Measurements from ENCODE around the gene ISLR.

ISLR gene, protein sequence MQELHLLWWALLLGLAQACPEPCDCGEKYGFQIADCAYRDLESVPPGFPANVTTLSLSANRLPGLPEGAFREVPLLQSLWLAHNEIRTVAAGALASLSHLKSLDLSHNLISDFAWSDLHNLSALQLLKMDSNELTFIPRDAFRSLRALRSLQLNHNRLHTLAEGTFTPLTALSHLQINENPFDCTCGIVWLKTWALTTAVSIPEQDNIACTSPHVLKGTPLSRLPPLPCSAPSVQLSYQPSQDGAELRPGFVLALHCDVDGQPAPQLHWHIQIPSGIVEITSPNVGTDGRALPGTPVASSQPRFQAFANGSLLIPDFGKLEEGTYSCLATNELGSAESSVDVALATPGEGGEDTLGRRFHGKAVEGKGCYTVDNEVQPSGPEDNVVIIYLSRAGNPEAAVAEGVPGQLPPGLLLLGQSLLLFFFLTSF

DNA sequence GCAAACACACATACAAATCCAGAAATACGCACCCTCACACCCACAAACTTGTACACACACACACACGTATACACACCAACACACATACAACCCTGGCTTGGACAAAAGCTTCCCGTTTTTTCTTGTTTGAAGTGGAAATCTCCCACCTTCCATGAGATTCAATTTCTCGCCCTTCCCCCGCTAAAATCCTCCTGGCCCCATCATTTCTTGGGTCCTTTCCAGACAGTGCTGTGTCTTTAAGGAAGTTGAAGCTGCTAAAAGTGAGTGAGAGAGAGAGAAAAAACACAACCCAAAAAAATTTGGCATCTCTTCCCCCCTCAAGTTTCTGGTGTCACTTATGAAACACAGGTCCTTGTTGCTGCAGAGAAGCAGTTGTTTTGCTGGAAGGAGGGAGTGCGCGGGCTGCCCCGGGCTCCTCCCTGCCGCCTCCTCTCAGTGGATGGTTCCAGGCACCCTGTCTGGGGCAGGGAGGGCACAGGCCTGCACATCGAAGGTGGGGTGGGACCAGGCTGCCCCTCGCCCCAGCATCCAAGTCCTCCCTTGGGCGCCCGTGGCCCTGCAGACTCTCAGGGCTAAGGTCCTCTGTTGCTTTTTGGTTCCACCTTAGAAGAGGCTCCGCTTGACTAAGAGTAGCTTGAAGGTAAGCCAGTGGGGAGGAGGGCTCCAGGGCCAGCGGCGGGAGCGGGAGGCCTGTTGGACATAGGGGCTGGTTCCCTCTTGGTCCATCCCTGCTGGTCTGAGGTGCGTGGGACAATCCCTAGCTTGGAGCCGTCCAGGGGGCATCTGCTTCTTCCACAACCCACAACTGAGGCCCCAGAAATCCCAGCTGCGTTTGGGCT lies at the start of gene ISLR:
ISLR (plus strand) TSS at position 331 of the 839 bp plus-strand sequence. CDS start 1,149 bp downstream, outside the sequence.
- no peak for DNase-seq (ENCODE audit: low spot score)

DNA sequence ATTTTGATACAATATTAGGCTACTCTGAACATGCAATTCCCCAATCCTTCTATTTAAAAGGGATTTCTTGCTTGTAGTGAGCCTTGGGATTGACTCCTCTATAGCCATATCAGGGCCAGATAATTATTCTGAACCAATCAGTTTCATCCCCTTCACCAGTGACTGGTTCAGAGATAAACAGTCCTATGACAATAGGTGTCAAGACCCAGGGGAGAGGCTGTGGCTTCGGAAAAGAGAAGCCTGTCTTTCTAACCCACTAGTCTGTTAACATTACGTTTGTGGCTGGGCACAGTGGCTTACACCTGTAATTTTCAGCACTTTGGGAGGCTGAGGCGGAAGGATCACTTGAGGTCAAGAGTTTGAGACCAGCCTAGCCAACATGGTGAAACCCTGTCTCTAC lies 49.3 kb upstream of the ISLR start:
- no peak for DNase-seq (ENCODE audit: low spot score)

DNA sequence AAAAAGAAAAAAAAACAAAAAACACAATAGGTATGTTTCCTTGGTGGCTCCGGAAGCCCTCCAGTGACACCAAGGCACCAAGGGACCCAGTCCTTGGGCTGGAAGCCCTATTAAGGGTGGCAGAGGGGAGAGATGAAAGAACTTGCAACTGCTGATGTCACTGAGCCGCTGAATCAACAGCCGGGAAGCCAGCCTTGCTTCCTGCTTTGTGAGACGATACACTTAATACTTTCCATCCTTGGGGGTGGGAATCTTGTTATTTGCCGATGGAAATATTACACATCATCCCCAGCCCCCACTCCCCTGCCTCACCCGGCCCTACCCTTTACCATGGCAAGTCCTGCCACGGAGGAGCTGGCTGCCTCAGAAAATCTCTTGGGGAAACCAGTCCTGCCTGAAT lies 48.8 kb upstream of the ISLR start:
- DNase-seq (ENCODE audit: low spot score): no peak

DNA sequence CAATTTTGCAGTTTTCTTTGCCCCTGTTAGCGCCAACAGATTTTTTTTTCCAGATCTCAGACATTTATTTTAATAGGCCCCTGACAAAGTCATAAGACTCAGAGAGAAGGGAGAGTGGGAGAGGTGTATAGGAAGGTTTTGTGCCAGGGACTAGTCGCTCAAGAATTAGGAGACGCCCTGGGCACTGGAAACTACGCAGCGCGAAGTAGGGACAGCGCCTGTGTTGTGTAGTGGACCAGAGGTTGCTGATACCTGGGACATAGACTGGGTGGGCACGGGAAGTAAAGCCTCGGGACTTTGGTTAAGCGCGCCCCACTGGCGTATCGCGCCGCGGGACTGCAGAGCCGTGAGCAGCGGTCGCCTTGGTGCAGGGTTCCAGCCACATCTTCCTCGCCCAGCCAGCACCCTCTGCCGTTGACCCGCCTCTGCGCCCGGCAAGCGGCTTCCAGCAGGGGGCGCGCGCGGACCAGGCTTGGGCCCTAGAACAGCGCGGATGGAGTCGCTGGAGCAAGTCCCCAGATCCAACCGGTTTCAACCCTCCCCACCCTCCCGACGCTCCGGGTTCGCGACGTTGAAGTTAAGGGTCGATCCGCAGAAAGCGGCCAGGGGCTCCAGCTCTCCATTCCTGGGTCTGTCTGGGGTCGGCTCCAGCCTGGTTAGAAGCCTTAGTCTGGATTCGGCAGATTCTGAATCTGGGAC lies 46.1 kb upstream of the ISLR start:
- peak; percentile 96 for DNase-seq (ENCODE audit: low spot score)

DNA sequence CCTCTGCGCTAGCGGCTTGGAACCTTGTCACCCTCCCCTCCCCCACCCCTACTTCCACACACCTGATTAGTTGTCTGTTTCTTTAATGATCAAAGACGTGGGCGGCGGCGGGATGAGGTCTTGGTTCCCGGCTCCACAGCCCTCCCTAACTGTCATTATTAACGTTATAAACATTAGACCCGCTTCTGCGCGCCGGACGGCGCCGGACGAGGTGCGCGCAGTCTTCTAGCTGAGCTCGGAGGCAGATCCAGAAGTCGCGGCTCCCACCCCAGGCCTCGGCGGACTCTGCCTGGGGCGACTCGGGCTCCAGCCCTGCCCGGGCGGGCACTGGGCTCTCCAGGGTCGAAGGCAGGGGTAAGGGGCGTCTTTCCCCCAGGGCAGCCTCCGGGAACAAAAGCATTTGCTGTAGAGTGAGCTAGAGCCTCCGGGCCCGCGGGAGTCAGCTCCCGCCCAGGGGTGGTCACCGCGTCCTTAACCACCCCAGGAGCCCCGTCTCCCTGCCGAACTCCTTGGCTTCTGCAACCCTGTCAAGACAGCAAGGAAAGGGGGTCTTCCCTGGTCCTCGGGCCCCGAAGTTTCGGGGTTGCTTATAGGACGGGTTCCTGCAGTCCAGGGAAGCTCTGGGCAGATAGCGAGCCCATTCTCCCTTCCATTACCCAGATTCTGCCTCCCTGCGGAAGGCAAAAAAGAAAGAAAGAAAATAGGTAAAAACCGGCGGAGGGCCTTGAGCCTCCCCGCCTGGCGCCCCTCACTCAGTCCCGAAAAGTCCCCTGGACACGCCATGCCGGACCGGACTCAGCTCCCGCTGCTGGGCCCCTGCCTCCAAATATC lies 45.3 kb upstream of the ISLR start:
- no peak for DNase-seq (ENCODE audit: low spot score)

DNA sequence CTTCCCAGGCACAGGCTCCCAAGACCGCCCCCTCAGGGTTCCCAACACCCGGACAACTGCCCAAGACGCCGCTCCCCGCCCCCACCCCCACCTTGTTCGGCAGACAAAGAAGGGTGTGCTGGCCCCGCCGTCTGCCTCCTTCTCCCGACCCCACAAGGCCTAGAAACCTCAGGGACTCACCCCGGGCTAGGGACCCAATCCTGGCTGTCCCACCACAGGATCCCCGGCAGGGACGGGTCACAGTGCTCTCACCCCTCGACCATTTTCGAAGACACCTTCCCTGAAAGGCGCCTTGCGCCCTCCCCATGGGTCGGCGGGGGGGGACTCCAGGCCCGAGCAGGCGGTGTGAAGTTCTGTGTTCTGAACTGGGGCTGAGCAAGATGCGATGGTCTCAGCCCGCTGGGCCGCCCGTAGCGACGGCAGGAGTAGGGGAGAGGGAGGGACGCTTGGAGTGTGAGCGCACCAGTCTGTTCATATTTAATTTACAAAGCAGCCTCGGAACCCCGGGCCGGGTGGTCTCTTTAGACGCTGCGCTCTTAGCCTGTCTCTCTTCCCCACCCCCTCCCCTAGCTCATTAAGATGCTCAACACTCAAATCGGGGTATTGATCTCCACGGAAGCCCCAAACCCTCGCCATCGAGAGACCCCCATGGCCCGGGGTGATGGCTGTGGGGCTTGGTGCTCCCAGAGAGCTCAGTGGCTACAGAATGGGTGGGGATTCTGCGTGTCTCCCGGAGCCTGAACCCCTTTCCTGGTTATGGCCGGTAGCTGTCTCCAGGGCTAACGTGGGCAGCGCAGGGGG lies 44.5 kb upstream of the ISLR start:
- no peak for DNase-seq (ENCODE audit: low spot score)

DNA sequence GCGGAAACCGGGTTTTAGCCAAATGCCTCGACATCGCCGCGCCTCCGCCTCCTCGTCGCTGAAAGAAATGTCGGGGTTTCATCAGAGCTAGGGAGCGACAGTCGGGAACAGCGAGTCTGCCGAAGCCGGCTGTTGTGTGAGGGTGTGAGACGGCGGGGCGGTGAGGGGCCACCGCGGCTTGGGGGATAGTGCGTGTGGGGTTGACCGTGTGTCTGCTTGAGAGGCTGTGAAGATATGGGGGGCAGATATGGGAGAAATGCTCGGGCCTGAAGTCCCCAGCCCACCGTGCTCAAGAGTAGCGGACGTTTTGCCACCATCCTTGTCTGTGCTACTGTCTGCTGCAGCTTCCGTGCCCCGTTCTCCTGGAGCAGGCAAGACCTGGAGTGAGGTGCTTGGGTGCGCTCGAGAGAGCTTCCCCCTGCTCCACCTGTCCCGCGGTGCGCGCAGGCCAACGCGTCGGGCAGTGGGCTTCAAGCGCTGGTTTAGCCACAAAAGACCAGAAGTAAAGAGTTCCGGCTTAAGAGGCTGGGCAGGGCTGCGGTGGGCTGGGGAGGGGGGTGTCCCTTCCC lies 43.8 kb upstream of the ISLR start:
- no peak for DNase-seq (ENCODE audit: low spot score)

DNA sequence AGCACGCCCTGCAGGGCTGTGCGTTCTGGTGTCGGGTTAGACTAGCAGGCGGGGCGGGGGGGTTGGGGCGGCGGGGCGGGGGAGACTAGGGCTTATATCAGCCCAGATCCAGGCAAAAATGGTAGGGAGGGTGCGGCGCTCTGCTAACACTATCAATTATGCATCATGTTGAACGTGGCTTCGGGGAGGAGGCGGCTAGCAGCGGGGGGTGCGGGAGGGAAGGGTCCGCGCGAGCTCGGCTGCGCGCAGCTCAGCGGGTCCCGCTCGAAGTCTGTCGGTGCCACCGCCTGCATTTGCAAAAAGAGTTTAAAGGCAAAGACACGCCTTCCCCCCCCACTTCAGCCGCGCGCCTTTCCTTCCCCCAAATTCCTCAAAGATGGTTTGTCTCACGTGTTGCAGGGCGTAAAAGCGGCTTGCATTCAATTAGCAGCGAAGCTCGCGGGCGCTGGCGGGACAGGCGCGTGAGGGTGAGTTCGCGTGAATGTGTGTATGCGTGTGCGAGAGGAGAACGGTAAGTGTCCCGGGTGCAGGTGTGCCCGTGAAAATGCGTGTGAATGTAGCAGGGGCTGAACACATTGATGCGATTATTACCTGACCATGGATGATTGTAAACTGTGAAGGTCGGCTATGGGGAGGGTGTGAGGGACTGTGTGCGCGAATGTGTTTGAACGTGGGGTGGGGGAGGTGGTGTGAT lies 43.2 kb upstream of the ISLR start, which contains the start of gene ISLR2:
ISLR2 (plus strand) TSS at position 432 of the 694 bp plus-strand sequence. CDS start 2,169 bp downstream, outside the sequence.
- no peak for DNase-seq (ENCODE audit: low spot score)

DNA sequence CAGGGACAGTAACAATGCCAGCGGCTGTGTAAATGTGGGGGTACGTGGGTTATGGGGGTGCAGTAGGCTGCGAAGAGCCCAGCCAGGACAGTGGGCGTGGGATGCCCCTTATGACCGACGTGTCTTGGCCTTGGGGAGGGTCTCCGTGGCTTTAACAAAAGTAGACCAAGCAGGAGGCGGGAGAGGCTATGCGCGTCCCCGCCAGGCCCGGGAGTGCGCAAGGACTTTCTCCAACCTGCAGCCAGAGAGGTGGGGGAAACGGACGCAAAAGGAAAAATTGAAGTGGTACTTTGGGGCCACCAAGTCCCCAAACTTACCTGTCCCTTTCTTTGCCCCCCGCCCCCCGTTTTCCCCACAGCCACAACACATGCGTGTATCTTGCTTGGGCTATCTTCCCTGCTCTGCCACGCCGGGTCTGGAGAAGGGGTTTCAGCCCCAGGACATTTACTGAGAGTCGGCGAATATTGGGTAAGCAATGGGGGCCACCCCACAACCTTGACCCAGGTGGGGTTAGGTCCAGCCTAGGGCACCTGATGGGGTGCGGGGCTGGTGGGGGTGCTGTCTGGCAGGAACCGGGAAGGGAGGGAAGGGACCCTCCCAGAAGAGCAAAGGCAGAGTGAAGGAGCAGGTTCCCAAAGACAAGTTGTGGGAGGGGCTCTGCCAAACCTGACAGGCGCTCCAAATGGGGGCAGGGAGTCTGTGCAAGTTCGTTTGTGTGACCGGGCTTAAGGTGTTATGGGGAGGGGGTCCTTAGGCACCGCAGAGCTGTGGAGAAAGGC lies 42.5 kb upstream of the ISLR start:
- DNase-seq (ENCODE audit: low spot score): no peak

DNA sequence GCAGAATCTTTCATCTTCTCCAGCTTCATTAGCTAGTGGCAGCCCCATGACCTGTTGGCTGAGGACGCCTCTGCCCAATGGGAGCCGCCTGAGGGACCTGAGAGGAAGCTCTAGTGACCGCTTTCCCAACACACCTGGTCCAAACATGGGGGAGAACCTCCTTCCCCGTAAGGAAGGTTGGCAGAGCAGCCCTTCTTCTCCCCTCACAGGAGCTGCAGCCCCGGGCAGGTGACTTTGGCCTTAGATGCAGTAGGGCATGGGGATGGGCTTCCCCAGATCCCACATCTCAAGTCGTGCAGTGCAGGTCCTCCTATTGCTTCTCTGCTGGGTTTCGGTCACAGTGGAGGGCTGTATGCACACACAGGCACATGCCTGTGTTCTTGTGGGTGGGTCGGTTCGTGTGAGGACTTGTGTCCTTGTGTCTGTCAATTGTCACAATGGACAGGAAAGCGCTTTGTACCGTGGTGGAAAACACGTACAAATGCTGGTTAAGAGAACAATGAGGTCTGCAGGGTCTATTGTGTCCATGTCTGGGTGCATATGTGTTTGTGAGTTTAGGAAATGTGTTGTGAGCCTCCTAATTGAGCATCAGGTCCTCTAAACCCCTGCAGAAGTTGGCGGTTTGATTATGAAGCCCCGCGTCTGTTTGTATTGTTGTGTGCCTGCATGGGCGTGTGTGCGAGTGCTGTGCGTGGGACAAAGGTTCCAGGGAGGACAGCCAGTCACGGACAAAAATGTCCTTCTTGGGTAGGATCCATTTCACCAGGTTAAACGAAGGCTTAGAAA lies 41.7 kb upstream of the ISLR start:
- DNase-seq (ENCODE audit: low spot score): no peak

DNA sequence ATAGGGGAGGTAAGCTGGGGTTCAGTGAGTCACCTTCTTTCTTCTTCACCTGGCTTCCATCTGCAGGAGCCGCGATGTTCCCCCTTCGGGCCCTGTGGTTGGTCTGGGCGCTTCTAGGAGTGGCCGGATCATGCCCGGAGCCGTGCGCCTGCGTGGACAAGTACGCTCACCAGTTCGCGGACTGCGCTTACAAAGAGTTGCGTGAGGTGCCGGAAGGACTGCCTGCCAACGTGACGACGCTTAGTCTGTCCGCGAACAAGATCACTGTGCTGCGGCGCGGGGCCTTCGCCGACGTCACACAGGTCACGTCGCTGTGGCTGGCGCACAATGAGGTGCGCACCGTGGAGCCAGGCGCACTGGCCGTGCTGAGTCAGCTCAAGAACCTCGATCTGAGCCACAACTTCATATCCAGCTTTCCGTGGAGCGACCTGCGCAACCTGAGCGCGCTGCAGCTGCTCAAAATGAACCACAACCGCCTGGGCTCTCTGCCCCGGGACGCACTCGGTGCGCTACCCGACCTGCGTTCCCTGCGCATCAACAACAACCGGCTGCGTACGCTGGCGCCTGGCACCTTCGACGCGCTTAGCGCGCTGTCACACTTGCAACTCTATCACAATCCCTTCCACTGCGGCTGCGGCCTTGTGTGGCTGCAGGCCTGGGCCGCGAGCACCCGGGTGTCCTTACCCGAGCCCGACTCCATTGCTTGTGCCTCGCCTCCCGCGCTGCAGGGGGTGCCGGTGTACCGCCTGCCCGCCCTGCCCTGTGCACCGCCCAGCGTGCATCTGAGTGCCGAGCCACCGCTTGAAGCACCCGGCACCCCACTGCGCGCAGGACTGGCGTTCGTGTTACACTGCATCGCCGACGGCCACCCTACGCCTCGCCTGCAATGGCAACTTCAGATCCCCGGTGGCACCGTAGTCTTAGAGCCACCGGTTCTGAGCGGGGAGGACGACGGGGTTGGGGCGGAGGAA lies 40.5 kb upstream of the ISLR start:
- DNase-seq (ENCODE audit: low spot score): no peak

DNA sequence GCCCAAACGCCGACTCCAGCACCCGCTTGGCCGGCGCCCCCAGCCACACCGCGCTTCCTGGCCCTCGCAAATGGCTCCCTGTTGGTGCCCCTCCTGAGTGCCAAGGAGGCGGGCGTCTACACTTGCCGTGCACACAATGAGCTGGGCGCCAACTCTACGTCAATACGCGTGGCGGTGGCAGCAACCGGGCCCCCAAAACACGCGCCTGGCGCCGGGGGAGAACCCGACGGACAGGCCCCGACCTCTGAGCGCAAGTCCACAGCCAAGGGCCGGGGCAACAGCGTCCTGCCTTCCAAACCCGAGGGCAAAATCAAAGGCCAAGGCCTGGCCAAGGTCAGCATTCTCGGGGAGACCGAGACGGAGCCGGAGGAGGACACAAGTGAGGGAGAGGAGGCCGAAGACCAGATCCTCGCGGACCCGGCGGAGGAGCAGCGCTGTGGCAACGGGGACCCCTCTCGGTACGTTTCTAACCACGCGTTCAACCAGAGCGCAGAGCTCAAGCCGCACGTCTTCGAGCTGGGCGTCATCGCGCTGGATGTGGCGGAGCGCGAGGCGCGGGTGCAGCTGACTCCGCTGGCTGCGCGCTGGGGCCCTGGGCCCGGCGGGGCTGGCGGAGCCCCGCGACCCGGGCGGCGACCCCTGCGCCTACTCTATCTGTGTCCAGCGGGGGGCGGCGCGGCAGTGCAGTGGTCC lies 39.7 kb upstream of the ISLR start:
- DNase-seq (ENCODE audit: low spot score): no peak

DNA sequence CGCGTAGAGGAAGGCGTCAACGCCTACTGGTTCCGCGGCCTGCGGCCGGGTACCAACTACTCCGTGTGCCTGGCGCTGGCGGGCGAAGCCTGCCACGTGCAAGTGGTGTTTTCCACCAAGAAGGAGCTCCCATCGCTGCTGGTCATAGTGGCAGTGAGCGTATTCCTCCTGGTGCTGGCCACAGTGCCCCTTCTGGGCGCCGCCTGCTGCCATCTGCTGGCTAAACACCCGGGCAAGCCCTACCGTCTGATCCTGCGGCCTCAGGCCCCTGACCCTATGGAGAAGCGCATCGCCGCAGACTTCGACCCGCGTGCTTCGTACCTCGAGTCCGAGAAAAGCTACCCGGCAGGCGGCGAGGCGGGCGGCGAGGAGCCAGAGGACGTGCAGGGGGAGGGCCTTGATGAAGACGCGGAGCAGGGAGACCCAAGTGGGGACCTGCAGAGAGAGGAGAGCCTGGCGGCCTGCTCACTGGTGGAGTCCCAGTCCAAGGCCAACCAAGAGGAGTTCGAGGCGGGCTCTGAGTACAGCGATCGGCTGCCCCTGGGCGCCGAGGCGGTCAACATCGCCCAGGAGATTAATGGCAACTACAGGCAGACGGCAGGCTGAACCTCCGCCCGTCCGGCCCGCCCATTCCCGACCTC lies 39.0 kb upstream of the ISLR start:
- DNase-seq (ENCODE audit: low spot score): no peak

DNA sequence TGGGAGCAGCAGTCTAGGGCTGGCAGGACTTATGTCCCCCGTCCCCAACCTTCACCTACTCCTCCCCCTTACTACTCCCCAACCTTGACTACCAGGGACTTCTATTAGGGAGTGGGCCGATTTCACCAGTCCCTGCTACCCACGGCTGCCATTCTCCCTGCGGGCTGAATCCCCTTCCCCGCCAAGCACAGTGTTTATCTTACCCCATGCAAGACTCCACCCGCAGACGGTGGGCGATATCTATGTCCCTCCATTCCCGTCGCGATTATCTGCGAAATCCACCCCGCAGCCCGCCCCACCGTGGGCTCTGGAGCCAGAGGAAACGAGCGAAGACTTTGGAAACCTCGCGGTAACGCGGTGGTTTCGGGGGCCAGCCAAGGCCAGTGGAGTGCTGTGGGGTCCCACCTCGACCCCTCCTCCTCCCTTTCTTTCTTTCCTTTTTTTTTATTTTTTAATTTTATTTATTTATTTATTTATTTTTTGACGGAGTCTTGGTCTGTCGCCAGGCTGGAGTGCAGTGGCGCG lies 38.4 kb upstream of the ISLR start:
- DNase-seq (ENCODE audit: low spot score): no peak

DNA sequence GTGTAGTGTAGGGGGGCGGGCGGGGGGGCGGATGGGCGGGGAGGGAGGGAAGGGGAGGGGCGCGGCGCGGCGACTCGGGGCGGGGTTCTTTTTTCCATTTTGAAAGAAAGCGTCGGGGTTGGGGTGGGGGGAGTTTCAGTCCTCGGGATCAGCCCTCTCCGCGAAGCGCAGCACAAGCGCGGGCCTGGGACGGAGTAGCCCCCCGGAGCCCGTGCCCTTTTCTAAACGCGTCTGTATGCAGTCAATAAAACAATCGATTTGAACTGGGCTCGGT lies 37.0 kb upstream of the ISLR start:
- DNase-seq (ENCODE audit: low spot score): no peak

All from HuH-7 (cell line).